ENCODE results near the gene REEP3.

Gene REEP3

GRCh38 chr10:63515002-63515763 is 6.0 kb upstream of the REEP3 start:
- no peak for DNase-seq

DNA sequence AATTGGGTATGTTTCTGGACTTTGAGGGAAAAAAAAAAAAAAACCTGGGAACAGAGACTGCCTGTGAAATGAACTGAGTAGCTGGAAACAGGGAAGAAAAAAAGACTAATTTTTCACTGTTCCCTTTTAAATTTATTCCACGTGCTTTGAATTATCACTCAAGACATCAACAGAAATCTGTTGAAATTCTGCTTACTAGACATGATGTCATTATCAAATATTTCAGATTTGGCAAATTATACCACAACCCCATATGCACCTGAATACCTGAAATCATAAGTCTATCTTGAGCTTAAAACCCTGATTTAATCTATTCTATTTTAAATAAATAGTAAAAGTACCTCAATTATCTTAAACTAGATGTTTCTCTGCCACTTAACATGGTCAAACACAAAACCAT is 5.0 kb upstream of the REEP3 start:
- no peak for DNase-seq

DNA sequence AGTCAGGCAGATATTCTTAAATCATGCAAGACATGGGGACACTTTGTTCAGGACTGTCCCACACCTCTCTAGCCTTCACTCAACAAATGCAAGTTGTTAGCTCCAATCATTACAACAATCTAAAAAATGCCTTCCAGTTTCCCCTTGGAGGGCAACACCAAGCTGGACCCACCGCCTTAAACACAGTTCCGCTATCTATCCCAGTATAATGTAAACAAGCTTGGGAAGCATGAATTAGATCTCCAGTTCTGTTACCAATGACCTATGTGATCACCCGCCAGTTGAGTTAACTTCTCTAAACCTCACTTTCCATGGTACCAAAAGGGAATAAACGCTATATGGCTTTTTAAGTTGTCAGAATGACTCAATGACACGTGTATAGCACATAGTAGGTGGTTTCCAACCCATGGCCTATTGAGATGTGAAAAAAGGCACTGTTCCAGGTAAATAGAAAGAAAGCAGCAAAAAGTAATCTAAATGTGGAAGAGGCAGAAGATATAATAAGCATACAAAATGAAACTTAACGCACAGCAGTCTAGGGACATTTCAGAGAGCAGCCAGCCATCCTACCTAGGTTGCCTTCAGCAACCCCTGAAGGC is 2.4 kb upstream of the REEP3 start:
- DNase-seq: no peak

- DNase-seq: peak; percentile 38
These were observed 445 bp downstream of the REEP3 start for GRCh38 chr10:63521416-63522276.

- no peak for DNase-seq
These were observed 1.1 kb downstream of the REEP3 start for GRCh38 chr10:63522277-63522687.

- no peak for DNase-seq
These were observed 1.8 kb downstream of the REEP3 start for GRCh38 chr10:63522995-63523394.

DNA sequence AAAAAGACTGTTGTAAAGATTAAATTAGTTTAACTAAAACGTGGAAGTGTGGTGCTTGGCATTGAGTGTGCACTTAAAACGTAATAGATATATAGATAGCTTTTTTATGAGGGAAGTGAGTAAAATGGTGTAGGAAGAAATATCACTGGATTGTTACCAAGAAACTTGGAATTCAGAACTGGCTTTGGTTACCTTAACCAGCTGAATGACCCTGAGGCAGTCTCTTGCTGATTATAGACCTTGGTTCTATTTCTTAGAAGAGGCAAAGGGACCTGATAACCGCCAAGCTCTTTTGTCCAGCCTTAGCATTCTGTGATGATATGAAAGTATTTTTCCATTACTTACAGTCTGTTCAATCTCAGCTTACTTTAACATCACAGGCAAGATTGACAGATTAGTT is 3.8 kb downstream of the REEP3 start:
- no peak for DNase-seq

DNA sequence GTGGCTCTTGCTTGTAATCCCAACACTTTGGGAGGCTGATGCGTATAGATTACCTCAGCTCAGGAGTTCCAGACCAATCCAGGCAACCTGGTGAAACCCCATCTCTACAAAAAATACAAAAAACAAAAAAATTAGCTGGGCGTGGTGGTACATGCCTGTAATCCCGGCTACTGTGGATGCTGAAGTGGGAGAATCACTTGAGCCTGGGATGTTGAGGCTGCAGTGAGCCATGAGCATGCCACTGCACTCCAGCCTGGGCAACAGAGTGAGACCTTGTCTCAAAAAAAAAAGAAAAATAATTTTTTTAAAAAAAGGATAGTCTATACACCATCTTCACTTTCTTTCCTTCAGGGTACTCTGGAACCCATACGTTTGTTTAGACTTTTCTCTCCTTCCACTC is 6.2 kb downstream of the REEP3 start:
- no peak for DNase-seq

GRCh38 chr10:63528084-63528744 is 7.0 kb downstream of the REEP3 start:
- DNase-seq: no peak

DNA sequence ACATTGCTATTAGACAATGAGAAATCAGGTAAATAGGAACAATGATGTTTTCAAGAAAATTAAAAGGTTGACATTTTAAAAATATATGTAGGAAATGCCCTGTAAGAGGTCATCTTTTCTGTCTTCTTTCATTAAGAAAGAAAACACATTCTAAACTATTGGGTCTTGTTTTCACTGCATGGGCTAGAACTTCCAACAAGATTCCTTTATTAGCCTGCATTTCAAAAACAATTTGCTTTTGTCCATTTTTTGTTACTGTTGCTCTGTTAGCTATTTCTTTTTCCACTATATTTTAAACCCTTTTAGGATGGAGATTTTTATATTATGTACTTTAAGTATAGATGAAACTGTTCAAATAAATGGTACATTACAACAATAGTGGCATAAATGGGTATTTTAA is 9.2 kb downstream of the REEP3 start:
- DNase-seq: no peak

DNA sequence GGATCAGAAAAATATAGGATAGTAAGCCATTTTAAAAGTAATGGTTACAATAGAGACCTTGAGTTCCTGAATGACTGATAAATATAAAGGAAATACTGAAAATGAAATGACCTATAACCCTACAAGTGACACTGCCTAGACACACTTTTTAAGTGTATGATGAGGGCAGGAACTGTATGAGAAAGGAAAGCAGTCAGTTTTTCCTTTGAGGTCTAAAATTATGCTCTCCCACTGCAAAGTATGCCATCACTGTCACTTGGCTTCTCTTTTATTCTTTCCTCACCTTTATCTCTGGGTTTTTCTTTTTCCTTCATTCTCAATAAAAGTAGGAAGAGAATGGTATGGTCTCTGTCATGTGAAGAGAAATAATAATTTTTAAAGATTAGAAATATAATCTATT is 13.5 kb downstream of the REEP3 start:
- no peak for DNase-seq

GRCh38 chr10:63536698-63537097 is 15.5 kb downstream of the REEP3 start:
- DNase-seq: no peak

GRCh38 chr10:63537536-63537935 is 16.3 kb downstream of the REEP3 start:
- no peak for DNase-seq

DNA sequence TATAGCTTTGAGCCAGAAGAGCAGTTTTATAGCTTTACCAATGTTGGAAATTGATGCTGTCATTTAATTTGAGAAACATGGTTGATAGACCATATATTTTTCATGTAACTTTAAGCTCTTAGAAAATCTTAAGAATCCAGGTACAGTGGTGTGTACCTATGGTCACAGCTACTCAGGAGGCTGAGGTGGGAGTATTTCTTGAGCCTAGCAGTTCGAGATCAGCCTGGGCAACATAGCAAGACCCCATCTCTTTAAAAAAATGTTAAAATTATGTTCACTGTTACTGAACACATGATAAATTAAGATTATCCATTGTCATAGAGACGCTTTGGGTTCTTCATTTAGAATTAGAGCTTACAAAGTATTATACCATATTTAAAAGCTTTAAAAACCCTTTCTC is 18.2 kb downstream of the REEP3 start:
- DNase-seq: no peak

DNA sequence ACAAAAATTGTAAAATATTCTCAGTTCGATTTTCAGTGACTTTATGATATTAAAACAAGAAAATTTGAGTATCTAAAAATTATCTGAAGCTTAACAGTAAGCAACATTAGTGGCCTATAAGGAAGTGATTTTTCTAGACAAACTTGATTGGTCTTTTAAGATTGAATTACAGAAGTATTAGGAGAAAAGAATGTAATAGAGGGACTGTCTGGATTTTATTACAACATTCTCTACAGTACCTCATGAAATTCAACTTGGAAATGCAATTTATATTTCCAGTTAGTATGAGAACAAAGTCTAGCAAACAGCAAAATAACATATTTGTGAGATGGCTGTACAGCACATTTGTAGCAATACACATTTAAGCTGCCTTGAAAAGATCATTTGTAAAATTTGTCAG is 18.8 kb downstream of the REEP3 start:
- DNase-seq: no peak

DNA sequence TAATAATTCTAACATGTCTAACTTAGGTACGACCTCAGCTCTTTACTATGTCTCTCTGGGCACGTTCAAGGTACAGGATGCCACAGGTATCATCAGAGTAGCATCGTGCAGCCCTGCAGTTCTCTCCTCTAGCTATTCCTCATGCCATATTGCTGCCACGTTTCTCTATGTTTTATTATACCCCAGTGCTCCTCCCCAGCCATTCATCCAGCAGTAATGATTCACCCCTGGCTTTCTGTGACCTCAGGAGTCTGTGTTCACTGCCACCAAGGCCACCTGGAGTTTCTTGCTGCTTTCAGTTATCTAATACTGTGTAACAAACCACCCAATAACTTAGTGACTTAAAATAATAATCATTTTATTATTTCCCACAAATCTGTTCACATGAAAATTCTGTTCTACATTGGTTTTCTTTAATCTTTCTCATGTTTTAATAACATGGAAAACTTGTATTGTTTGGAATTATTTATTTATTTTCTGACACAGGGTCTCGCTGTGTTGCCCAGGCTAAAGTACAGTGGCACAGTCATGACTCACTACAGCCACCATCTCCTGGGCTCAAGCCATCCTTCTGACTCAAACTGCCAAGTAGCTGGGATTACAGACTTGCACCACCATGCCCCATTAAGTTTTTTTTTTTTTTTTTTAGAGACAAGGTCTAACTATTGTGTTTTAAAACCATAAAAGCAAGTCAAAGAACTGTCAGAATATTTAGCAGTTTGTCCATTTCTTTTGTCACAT is 21.8 kb downstream of the REEP3 start:
- no peak for DNase-seq

GRCh38 chr10:63543576-63543962 is 22.4 kb downstream of the REEP3 start:
- DNase-seq: no peak

GRCh38 chr10:63544418-63544817 is 23.2 kb downstream of the REEP3 start:
- DNase-seq: no peak

- no peak for DNase-seq
These were observed 26.6 kb downstream of the REEP3 start for GRCh38 chr10:63547628-63548360.

DNA sequence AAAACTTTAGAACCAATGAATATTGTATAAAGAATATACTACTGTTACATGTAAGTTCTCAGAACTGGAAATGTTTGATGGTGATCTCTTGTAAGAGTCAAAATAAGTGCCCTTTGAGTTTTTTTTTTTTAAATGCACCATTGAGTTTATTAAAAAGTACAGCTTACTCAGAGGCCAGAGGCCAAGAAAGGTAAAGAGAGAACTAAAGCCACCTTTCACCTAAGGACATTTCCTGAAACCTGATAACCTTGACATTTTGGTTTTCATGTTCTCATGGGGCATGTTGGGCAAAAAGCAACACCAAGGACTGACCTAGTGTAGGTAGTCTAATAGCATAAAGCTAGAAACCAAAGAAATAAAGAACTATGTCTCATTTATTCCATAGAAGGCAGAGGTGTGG is 27.7 kb downstream of the REEP3 start:
- no peak for DNase-seq

GRCh38 chr10:63549810-63550209 is 28.6 kb downstream of the REEP3 start:
- DNase-seq: no peak

DNA sequence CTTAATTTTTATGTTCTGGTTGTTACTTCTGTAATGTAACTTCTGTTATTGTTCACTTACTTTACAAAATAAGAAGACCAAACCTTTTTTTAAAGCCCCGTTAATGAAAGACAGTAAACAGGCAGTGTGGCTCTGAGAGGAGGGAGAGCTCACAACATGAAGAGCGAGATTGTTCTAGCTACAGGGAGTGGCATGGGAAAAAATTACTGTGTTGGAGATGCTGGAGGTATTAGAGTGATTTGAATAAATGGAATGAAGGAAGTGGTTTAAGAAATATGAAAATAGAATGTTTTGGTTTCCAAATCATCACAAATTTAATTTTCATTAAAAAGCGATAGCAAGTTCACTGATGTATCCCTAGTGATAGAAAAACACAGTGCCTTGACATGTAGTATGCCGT is 31.8 kb downstream of the REEP3 start:
- DNase-seq: no peak
